Activated CD8-positive, alpha-beta memory T cell treated with anti-CD3 and anti-CD28 coated beads for 48 hours (primary cell): ENCODE results near the gene HAPLN2.

Experiments used
- DNase-seq, 3 experiments: peaks; one replicate each; pipeline ENCODE4 v3.0.0-alpha.2; 2020; ENCODE audit warnings: low read depth in 2 of 3, low spot score in 2 of 3

HAPLN2 gene

GRCh38 chr1:156643778-156644092 is 24.5 kb downstream of the HAPLN2 start:
- DNase-seq = no peak

- no peak for DNase-seq
Observed at GRCh38 chr1:156644146-156644545, 24.9 kb downstream of the HAPLN2 start.

- DNase-seq = no peak
Observed at GRCh38 chr1:156644640-156645039, 25.4 kb downstream of the HAPLN2 start.

GRCh38 chr1:156645056-156645455 is 25.8 kb downstream of the HAPLN2 start:
- no peak for DNase-seq

- DNase-seq = no peak
Observed at GRCh38 chr1:156645666-156646065, 26.5 kb downstream of the HAPLN2 start.

GRCh38 chr1:156646738-156647211 is 27.6 kb downstream of the HAPLN2 start:
- no peak for DNase-seq

GRCh38 chr1:156647351-156647750 is 28.1 kb downstream of the HAPLN2 start:
- no peak for DNase-seq

- no peak for DNase-seq
Observed at GRCh38 chr1:156648496-156648895, 29.3 kb downstream of the HAPLN2 start.

GRCh38 chr1:156648951-156649350 is 29.7 kb downstream of the HAPLN2 start:
- no peak for DNase-seq

GRCh38 chr1:156652131-156652991 is 33.1 kb downstream of the HAPLN2 start:
- no peak for DNase-seq

- DNase-seq = no peak
Observed at GRCh38 chr1:156652992-156653355, 33.8 kb downstream of the HAPLN2 start.

GRCh38 chr1:156654700-156655099 is 35.5 kb downstream of the HAPLN2 start:
- no peak for DNase-seq

GRCh38 chr1:156655151-156655903 is 36.1 kb downstream of the HAPLN2 start:
- no peak for DNase-seq

GRCh38 chr1:156655904-156656516 is 36.8 kb downstream of the HAPLN2 start:
- no peak for DNase-seq

GRCh38 chr1:156656806-156657740 is 37.9 kb downstream of the HAPLN2 start:
- DNase-seq = peak; percentile 50 to 66 (median 60)

- no peak for DNase-seq
Observed at GRCh38 chr1:156657741-156658319, 38.6 kb downstream of the HAPLN2 start.

GRCh38 chr1:156658496-156658895 is 39.3 kb downstream of the HAPLN2 start:
- DNase-seq = no peak

GRCh38 chr1:156658945-156659574 is 39.8 kb downstream of the HAPLN2 start:
- no peak for DNase-seq

GRCh38 chr1:156659661-156659987 is 40.4 kb downstream of the HAPLN2 start:
- DNase-seq = no peak
